Endometrium (tissue), 2 donors: ENCODE data around the gene ERI3.
A peak's percentile ranks its signal among the peaks of the same experiment; 100 is the strongest.

Experiments used
- FAIRE-seq: peaks from 2 replicates; lab custom pipeline; 2012; peaks lifted over from hg19 to GRCh38; lab: Jason Lieb, UNC
- donor health status: control.
- donor health status: control.

Gene ERI3

GRCh38 chr1:44235808-44236207, 119.2 kb downstream of the ERI3 start:
- no peak for FAIRE-seq

GRCh38 chr1:44233593-44233992, 121.5 kb downstream of the ERI3 start:
- FAIRE-seq: no peak

GRCh38 chr1:44230796-44231195, 124.3 kb downstream of the ERI3 start:
- no peak for FAIRE-seq

GRCh38 chr1:44229435-44230167, 125.5 kb downstream of the ERI3 start:
- no peak for FAIRE-seq

GRCh38 chr1:44228218-44228617, 126.8 kb downstream of the ERI3 start:
- no peak for FAIRE-seq

- no peak for FAIRE-seq
These were observed 127.8 kb downstream of the ERI3 start for GRCh38 chr1:44227211-44227610.

- FAIRE-seq: no peak
These were observed 129.3 kb downstream of the ERI3 start for GRCh38 chr1:44225761-44226160.

- FAIRE-seq: no peak
These were observed 131.9 kb downstream of the ERI3 start for GRCh38 chr1:44223187-44223610.

- FAIRE-seq: no peak
These were observed 132.5 kb downstream of the ERI3 start for GRCh38 chr1:44222397-44223186.

GRCh38 chr1:44221769-44222168, 133.3 kb downstream of the ERI3 start:
- FAIRE-seq: no peak

- FAIRE-seq: no peak
These were observed 134.3 kb downstream of the ERI3 start for GRCh38 chr1:44220755-44221154.

- FAIRE-seq: no peak
These were observed 134.9 kb downstream of the ERI3 start for GRCh38 chr1:44220001-44220751.

- FAIRE-seq: no peak
These were observed 135.8 kb downstream of the ERI3 start for GRCh38 chr1:44219301-44219626.

- FAIRE-seq: no peak
These were observed 136.4 kb downstream of the ERI3 start for GRCh38 chr1:44218503-44219300.

GRCh38 chr1:44217809-44218410, 137.1 kb downstream of the ERI3 start:
- no peak for FAIRE-seq

- peak; percentile 58 for FAIRE-seq
These were observed 141.6 kb downstream of the ERI3 start, which contains the start of gene DMAP1 for GRCh38 chr1:44213222-44214112. TSS of gene DMAP1 (plus strand) at chr1:44213471. CDS start at chr1:44213754, 283 bp downstream.

GRCh38 chr1:44212355-44213221, 142.5 kb downstream of the ERI3 start:
- no peak for FAIRE-seq

GRCh38 chr1:44210595-44210994, 144.5 kb downstream of the ERI3 start:
- no peak for FAIRE-seq

GRCh38 chr1:44208226-44208625, 146.8 kb downstream of the ERI3 start:
- FAIRE-seq: no peak
